AG09319 (cell line): ENCODE measurements around the gene PI16.

Source experiments
- DNase-seq: peaks from one replicate; pipeline ENCODE4 v3.0.0-alpha.2; 2010; ENCODE audit warnings: low read depth; ENCODE audit errors: extremely low read depth
- TF ChIP-seq, protein P1 (sequence below): IDR thresholded peaks from 2 replicates; pipeline ENCODE4 v1.5.1; 2011; ENCODE audit warnings: low read depth, mild to moderate bottlenecking, inconsistent platforms, low read length, moderate library complexity

Gene PI16

DNA sequence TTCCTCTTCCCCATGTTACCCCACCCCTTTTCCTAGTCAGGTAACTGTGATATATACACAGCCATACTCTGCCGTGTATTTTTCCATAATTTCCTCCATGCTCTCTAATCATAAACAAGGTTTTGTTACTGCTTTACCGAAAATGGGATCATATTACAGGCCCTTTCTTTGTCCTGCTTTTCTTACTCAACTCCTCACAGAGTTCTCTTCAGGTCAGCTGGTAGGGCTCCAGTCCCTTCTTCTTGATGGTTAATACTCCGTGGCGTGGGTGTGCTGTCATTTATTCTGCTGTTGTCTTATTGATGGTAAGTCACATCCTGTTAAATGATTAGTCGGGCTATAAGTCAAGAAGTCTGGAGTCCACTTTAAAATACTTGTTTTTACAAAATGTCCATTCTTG, 24.9 kb upstream of the PI16 start:
- TF ChIP-seq, protein P1, sequence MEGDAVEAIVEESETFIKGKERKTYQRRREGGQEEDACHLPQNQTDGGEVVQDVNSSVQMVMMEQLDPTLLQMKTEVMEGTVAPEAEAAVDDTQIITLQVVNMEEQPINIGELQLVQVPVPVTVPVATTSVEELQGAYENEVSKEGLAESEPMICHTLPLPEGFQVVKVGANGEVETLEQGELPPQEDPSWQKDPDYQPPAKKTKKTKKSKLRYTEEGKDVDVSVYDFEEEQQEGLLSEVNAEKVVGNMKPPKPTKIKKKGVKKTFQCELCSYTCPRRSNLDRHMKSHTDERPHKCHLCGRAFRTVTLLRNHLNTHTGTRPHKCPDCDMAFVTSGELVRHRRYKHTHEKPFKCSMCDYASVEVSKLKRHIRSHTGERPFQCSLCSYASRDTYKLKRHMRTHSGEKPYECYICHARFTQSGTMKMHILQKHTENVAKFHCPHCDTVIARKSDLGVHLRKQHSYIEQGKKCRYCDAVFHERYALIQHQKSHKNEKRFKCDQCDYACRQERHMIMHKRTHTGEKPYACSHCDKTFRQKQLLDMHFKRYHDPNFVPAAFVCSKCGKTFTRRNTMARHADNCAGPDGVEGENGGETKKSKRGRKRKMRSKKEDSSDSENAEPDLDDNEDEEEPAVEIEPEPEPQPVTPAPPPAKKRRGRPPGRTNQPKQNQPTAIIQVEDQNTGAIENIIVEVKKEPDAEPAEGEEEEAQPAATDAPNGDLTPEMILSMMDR, result no peak
- DNase-seq, result no peak

DNA sequence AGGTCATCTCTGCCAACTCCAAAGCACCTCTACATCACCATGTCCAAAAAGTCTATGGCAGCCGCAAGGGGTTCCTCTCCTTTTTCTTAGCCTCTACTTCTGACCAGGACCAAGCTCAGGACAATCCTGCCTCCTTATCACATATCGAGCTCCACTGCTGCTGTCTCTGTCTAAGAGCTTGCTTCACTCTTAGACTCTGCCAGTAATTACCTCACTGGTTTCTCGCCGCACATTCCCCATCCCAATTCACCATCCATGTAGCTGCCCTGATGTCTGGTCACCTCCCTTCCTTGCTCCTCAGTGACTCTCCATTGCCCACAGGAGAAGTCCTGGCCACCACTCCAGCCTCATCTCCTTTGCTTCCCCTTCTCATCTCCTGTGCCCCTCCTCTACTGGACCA, 24.1 kb upstream of the PI16 start:
- DNase-seq, result no peak
- TF ChIP-seq, protein P1, result no peak

DNA sequence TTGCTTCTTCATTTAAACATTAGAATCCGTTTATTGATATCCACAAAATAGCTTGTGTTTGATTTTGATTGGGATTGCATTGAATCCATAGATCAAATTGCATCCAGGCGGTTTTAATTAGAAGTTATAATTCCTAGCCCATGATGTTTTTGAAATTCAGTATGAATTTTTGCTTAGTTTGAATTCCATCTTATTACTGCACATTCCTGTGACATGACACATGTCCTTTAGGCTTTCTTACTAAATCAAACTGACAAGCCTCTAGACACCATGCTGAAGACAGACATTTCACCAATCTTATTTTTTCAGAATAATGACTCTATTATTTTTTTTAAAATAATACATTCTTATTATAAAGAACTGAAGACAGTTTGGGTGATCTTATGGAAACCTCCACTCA, 21.4 kb upstream of the PI16 start:
- no peak for DNase-seq
- TF ChIP-seq, protein P1, result no peak

DNA sequence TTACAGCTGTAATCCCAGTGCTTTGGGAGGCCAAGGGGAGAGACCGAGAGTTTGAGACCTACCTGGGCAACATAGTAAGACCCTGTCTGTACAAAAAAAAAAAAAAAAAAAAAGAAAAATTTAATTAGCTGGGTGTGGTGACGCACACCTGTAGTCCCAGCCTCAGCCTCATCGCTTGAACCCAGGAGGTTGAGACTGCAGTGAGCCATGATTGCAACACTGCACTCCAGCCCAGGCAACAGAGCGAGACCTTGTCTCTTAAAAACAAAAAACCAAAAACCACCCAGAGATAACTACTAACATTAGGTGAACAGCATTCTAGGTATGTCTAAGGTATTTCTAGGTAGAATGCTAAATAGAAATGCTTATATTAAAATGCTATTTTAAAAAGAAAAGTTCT, 21.0 kb upstream of the PI16 start:
- DNase-seq, result no peak
- TF ChIP-seq, protein P1, result no peak

DNA sequence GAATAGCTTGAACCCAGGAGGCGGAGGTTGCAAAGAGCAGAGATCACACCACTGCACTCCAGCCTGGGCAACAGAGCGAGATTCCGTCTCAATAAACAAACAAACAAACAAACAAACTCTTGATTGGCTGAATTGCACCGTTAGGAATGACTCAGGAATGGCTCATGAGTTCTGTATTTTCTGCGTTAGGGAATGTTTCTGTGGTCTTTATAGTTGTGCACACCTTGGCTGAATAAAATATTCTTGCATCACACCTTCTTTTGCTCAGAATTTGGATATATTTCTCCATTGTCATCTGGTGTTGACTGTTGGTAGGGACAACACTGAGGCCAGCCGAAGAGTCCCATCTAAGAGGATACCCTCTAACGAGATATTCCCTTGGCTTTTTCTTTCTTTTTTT, 19.6 kb upstream of the PI16 start:
- DNase-seq, result no peak
- TF ChIP-seq, protein P1, result no peak

DNA sequence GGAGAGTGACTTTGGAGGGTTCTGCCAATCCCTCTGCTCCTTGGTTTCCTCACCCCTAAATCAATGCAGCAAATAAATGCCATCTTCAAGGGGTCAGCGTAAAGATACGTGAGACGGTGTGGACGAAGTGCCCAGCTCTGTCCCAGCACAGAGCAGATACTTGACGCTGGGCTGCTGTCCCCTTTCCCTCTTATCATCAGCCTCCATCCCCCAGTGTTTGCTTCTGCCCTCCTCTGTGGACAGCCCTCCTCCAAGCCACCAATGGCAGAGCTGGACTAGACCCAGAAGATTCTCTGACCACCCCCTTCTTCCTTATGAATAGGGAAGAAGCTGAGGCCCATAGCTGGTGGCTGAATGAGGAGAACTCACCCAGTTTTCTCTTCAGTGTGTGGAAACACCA, 17.7 kb upstream of the PI16 start:
- no peak for DNase-seq
- TF ChIP-seq, protein P1, result no peak

DNA sequence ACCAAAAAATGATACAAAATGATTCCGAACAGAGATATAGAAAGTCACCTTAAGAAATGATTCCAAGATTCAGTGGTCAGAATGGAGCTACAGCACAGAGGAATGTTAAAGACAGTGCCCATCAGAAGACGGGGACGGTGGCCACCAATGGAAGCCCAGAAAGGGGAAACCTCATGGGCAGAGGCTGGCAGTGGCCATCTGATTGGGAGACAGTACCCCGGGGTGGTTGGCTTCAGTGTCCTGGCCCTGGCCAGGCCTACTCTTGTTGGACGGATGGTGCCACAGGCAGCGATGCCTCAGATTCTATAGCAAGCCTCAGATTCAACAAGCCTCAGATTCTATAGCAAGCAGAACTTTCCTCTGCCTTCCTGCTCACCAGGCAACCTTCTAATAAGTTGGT, 16.6 kb upstream of the PI16 start:
- no peak for DNase-seq
- TF ChIP-seq, protein P1, result no peak
